ENCODE results near the gene SLC38A3.
A peak's percentile ranks its signal among the peaks of the same experiment; 100 is the strongest.
"Not testable (repeated sequence)": the region's sequence is repeated elsewhere in the genome, so short reads cannot be mapped to it uniquely, and the experiment has no call there.

SLC38A3 gene

GRCh38 chr3:50256978-50257890 is 52.2 kb downstream of the SLC38A3 start:
- DNase-seq, result no peak

- no peak for DNase-seq
Observed at GRCh38 chr3:50258029-50258680, 53.1 kb downstream of the SLC38A3 start.

GRCh38 chr3:50258979-50259378 is 53.9 kb downstream of the SLC38A3 start:
- no peak for DNase-seq

- no peak for DNase-seq
Observed at GRCh38 chr3:50259432-50260026, 54.5 kb downstream of the SLC38A3 start.

- DNase-seq, result peak; percentile 65
Observed at GRCh38 chr3:50260027-50260941, 55.2 kb downstream of the SLC38A3 start.

GRCh38 chr3:50260942-50261441 is 55.9 kb downstream of the SLC38A3 start:
- DNase-seq, result no peak

- DNase-seq, result no peak
Observed at GRCh38 chr3:50261505-50261904, 56.4 kb downstream of the SLC38A3 start.

- DNase-seq, result not testable (repeated sequence)
Observed at GRCh38 chr3:50262200-50262599, 57.1 kb downstream of the SLC38A3 start.

GRCh38 chr3:50262778-50263177 is 57.7 kb downstream of the SLC38A3 start:
- DNase-seq, result no peak

- DNase-seq, result no peak
Observed at GRCh38 chr3:50263478-50264382, 58.7 kb downstream of the SLC38A3 start.

GRCh38 chr3:50264383-50264963 is 59.4 kb downstream of the SLC38A3 start:
- peak; percentile 8 for DNase-seq

GRCh38 chr3:50264964-50265485 is 60.0 kb downstream of the SLC38A3 start:
- DNase-seq, result no peak

- no peak for DNase-seq
Observed at GRCh38 chr3:50265571-50265970, 60.5 kb downstream of the SLC38A3 start.

GRCh38 chr3:50266017-50266416 is 60.9 kb downstream of the SLC38A3 start:
- DNase-seq, result no peak

- DNase-seq, result no peak
Observed at GRCh38 chr3:50266836-50267235, 61.8 kb downstream of the SLC38A3 start.

GRCh38 chr3:50267280-50267913 is 62.3 kb downstream of the SLC38A3 start:
- no peak for DNase-seq

- no peak for DNase-seq
Observed at GRCh38 chr3:50268276-50268675, 63.2 kb downstream of the SLC38A3 start.

GRCh38 chr3:50268703-50269451 is 63.8 kb downstream of the SLC38A3 start, which contains the start of gene SEMA3B:
Gene SEMA3B (plus strand): TSS chr3:50269147. CDS start chr3:50269241, 94 bp downstream.
- DNase-seq, result no peak

GRCh38 chr3:50269460-50269859 is 64.4 kb downstream of the SLC38A3 start:
- no peak for DNase-seq

Data from NCI-H1105 treated with DMSO at 0.1 percent for 48 hours (cell line).